HG03159 (cell line): ENCODE measurements around the gene TET3.

Experiments used
- ATAC-seq: cut with Tn5 transposase; IDR thresholded peaks from one replicate; pipeline ENCODE4 v1.9.1; 2021; ENCODE audit warnings: mild to moderate bottlenecking, moderate library complexity; ENCODE audit not compliant: unreplicated experiment

Gene TET3

DNA sequence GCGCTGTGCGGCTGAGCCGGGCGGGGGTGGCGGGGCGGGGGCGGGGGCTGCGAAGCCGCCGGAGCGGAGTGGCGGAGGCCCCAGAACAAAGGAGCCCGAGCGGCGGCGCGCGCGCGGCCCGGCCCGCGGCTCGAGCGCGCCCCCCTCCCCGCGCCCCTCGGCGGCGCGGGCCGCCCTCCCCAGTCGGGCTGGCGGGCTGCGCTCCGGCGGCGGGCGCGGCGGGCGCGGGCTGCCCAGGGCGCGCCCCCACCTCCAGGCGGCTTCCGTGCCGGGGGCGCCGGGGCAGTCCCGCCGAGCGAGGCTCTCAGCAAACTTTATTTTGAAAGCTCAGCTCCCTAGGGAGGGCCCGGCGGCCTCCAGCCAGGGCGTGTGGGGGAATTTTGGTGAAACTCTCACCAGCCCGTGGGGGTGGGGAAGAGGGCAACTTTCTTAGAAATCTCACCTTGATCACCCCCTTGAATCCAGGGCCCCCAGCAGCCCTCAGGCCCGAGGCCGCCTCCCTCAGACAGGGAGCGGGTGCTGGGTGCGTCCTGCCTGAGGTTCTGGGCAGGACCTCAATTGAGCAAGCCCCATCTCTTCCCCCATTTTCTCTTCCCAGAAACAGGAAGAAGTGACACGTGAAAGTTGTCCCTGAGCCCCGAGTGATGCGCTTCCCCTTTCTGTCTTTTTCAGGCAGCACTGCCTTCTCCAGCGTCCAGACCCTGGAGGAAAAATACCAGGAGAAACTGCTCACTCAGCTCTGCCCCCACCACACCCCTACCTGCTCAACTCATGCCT lies 786 bp downstream of the TET3 start:
- peak; percentile 44 for ATAC-seq

DNA sequence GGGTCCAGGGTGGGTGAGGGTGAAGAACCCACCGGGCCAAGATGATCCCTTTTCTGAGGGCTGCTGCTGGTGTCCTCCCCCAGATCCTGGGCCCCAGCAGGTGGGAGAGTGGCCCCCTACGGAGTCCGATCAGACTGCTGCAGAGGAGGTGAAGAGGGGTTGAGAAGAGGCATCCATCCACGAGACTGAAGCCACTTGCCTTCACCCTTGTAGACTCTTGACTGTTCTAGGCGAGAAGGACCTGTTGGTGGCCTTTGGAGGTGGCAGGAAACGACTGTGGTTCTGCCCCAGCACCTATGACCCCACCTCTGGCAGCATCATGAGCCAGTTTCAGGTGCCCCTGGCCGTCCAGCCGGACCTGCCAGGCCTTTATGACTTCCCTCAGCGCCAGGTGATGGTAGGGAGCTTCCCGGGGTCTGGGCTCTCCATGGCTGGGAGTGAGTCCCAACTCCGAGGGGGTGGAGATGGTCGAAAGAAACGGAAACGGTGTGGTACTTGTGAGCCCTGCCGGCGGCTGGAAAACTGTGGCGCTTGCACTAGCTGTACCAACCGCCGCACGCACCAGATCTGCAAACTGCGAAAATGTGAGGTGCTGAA lies 1.5 kb downstream of the TET3 start:
- no peak for ATAC-seq

DNA sequence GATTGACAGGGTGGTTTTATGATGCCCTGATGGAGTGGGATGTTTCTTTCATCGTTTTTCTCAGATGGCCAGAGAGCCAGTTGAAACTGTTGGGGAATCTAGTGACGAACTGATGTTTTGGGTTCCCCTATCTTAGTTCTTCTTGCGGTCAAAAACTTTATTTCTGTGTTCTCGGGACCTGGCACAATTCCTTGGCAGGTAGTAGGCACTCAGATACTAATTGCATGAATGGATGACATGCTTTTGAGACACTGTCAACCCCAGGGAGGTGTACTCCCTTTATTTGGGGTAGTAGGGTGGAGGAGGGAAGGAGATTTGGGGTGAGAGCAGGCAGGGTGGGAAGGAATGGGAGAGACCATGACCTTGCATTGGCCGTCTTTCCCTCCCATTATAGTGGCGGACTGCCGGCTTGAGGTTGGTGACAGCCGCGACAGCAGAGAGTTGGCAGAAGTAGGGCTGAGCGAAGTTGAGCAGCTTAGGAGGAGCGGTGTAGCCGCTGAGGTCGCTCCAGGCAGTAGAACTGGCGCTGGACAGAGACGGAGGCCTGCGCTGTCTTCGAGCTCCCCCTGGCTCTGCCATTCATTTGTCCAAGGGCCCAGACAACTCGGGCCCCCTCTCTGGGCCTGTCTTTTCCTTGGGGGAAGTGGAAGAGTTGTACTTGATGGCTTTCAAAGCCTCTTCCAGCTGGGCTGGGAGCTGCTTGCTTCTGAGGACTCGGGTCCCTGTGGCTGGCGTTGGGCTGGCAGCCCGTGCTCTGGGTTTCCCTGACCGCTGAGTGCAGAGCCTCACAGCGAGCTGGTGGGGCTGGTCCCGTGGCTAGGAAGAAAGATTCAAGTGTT lies 2.6 kb downstream of the TET3 start:
- no peak for ATAC-seq

DNA sequence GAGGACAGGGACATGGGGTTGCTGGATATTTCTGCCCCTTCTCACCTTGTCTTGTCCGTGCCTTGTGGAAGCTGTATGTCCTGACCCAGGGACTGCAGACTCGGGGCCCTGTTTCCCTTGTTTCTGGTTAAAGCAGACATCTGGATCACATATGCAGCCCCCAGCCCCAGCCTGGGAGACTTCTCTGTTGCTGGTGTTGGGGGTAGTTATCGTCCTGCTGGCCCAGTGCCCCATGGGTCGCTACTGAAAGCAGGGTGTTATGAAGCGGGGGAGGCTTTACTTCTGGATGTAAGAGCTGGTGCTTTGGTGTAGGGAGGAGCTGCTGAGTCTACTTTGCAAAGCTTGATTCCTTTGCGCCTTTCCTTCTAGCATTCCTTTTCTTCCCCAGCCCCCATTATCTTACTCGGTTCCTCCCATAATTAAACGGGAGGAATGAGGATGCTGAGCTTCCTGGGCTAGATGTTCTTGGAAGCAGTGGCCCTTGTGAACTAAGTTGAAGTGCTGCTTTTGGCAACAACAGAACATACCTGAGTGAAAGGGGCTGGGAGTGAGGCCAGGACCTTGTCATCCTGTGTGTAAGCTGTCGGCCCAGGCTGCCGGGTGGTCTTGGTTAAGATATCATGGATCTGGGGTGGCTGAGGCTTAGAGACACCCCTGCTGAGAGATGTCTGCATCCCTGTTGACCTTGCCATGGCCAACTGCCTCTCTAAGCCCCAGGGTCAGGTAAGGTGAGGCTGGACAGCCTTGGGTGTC lies 3.4 kb downstream of the TET3 start:
- no peak for ATAC-seq

GRCh38 chr2:73989972-73990371 lies 5.3 kb downstream of the TET3 start:
- ATAC-seq: no peak

GRCh38 chr2:73990531-73990930 lies 5.8 kb downstream of the TET3 start:
- ATAC-seq: no peak

- ATAC-seq: no peak
Measured at GRCh38 chr2:73992036-73992435, 7.3 kb downstream of the TET3 start.

DNA sequence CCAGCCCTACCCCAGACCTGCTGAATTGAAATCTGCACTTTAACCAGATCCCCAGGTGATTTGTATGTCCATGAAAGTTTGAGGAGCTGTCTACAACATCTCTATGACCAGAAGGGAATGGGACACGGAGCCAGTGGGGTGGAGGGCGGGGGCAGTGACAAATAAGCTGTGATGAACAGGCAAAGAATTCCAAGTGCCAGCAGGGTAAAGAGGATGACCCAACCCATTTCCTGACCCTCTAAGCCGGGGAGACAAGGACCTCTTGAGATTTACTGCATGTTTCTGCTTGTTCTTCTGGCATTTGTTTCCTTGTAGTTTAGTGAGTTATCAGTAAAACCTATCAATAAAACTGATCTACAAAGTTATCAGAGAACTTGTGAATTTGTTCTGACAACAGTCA lies 8.7 kb downstream of the TET3 start:
- no peak for ATAC-seq

- ATAC-seq: no peak
Measured at GRCh38 chr2:73993778-73994177, 9.1 kb downstream of the TET3 start.

DNA sequence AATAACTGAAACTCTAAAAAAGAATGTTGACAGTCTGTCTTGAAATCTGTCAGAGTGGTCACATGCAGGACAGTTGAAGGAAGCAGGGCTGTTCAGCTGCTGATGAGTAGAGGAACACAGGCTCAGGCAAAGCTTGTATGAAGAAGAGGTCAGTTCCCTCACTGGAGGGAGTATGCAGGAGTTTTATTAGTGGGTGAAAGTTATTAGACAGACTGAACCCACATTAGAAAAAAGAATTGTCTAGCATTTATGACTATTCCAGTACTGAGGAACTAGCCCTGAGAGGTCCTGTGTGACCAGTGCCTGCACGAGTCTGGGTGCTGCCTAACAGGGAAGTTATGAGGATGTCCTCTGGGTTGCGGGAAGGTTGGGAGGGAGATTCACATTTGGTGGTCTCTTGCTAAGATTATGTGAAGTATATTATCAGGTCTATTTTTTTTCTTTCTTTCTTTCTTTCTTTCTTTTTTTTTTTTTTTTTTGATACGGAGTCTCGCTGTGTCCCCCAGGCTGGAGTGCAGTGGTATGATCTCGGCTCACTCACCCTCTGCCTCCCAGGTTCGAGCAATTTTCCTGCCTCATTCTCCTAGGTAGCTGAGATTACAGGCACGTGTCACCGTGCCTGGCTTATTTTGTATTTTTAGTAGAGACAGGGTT lies 9.6 kb downstream of the TET3 start:
- no peak for ATAC-seq

- ATAC-seq: no peak
Measured at GRCh38 chr2:73995810-73996209, 11.1 kb downstream of the TET3 start.

DNA sequence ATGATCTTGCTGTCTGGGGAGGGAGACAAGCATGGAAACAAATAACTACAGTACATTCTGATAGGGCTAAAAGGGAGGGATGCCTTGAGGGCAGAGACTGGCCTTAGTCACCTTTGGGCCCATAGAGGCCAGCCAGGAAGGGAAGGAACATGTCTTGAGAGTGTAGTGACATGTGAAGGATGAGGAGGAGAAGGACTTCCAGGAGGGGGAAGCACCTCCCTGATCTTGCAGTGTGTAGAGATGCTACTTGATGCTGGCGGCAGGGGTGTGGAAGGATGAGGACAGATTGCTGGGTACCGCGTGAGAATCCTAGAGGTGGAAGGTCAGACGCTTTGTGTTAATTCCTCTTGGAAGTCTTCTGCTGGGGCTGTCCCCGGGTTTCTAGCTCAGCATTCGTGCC lies 13.1 kb downstream of the TET3 start:
- no peak for ATAC-seq

- ATAC-seq: no peak
Measured at GRCh38 chr2:73998451-73998850, 13.7 kb downstream of the TET3 start.

- ATAC-seq: no peak
Measured at GRCh38 chr2:73998933-73999332, 14.2 kb downstream of the TET3 start.

- no peak for ATAC-seq
Measured at GRCh38 chr2:73999881-74000597, 15.3 kb downstream of the TET3 start.

DNA sequence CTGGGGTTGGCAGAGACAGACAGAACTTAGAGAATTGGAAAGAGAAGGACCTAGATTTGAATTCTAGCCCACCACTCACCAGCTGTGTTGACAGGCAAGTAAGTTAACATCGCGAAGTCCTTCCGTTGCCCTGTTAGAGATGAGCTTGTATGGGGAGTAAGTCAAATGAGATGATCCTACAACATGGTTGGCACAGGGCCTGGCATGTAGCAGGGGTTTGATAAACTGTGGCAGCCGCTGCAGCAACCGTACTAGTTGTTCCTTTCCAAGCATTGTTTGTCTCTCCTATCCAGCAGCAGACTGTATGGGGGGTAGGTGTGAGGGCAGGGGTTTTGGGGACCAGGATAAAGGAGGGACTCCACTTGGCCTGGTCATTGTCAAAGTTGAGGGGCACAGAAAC lies 16.0 kb downstream of the TET3 start:
- no peak for ATAC-seq

- ATAC-seq: no peak
Measured at GRCh38 chr2:74001121-74001520, 16.4 kb downstream of the TET3 start.

DNA sequence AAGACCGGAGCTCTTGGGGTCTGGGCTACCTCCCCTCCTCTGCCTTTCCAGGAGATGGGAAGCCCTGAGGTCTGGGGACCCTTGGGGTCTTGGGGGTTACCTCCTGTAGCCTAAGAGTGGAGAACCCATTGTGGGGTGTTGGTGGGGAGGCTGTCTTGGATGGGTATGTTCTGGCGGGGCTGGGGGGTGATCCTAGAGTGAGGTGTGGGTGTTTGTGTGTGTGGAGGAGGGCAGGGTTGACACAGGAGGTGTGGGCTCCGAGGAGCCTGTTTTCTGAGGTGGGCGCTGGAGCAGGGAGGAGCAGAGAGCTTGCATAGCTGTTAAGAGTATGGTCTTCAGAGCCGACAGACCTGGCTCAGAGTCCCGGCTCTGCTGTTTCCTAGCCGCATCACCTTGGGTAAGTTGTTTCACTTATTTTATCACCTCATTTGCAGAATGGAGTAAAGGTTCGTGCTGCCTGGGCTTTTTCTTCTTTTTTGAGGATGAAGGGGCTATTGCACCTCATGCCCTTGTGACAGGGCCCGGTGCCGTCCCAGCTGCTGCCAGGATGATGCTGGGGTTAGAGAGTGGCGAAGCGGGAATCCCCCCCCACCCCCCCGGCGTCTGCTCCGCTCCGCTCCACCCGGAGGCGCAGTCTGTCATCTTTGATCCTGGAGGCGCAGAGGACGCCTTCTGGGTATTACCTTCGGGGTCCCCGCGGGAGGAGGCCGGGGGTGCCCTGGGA lies 17.2 kb downstream of the TET3 start:
- ATAC-seq: peak; percentile 45
